ENCODE results near the gene KRT33B. TPM values are rescaled to one million over a fixed set of nuclear protein-coding genes. Genes with fewer than 3 reads are reported as not detected.

KRT33B gene
- total RNA-seq, 4 donors from 2014 or later = not detected

DNA sequence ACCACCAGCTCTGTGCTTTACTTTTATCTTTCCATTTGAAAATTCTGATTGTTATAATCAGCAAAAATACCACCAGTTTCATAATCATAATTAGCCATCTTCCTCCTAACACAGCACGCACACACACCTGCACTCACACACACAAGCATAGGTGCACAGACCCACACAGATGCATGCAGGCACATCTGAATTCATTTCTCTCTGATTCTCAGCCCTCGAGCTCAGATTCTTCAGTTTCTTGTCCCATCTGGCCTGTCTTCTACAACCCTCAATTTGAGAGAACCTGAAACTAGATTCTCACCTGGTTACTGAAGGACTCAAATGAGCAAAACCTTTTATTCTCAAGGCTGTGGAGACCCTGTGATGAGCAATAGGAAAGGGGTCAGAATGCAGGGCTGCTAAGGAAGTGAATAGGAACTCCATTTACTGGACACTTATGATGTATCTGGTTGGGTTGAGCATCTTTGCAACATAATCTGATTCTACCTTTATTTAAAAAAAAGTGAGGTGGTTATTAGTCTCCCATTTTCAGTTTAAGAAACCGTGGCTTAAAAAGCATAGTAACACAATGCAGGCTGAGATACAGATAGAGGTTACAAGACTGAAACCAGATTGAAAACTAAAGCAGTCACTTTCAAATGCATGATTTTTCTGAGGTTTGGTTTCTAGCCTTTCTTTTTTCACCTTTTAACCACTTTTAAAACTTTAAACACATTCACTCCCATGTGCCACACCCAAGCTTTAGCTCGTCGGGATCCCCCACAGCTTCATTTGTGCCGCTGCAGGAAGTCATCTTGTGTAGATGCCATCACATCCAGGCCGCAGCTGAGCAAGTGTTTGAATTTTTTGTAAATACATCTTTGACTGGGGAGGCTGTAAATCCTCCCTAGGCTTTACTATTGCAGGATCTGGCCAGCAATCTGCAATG lies 28.4 kb downstream of the KRT33B start:
- 75% methylated on average over 7 of the region's 7 CpGs for WGBS
- no peaks in the 10 kb centered on the region for H3K36me3 ChIP-seq
- DNase-seq (ENCODE audit: extremely low spot score) = no peak
- H3K4me1 ChIP-seq = peaks cover 0 to 5% (median 0%) of the 10 kb centered on the region in 4 donors
- H3K27ac ChIP-seq (replicated peaks in 1 of 4) = no peak overlapping the region
- H3K4me3 ChIP-seq = no peak overlapping the region
- intact Hi-C loops (cut with DNase I) = no loop called here
- TF ChIP-seq, protein P1, sequence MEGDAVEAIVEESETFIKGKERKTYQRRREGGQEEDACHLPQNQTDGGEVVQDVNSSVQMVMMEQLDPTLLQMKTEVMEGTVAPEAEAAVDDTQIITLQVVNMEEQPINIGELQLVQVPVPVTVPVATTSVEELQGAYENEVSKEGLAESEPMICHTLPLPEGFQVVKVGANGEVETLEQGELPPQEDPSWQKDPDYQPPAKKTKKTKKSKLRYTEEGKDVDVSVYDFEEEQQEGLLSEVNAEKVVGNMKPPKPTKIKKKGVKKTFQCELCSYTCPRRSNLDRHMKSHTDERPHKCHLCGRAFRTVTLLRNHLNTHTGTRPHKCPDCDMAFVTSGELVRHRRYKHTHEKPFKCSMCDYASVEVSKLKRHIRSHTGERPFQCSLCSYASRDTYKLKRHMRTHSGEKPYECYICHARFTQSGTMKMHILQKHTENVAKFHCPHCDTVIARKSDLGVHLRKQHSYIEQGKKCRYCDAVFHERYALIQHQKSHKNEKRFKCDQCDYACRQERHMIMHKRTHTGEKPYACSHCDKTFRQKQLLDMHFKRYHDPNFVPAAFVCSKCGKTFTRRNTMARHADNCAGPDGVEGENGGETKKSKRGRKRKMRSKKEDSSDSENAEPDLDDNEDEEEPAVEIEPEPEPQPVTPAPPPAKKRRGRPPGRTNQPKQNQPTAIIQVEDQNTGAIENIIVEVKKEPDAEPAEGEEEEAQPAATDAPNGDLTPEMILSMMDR (IDR thresholded peaks at IDR 0.05) = no peak
- TF ChIP-seq POLR2A (IDR thresholded peaks at IDR 0.05; ENCODE audit: low read depth) (no peak), POLR2AphosphoS5 (IDR thresholded peaks at IDR 0.05) (no peak), EP300 (IDR thresholded peaks at IDR 0.05) (no peak)
- peaks cover 0 to 4% (median 0%) of the 10 kb centered on the region in 4 donors for H3K9me3 ChIP-seq
- no peaks in the 10 kb centered on the region for H3K27me3 ChIP-seq

DNA sequence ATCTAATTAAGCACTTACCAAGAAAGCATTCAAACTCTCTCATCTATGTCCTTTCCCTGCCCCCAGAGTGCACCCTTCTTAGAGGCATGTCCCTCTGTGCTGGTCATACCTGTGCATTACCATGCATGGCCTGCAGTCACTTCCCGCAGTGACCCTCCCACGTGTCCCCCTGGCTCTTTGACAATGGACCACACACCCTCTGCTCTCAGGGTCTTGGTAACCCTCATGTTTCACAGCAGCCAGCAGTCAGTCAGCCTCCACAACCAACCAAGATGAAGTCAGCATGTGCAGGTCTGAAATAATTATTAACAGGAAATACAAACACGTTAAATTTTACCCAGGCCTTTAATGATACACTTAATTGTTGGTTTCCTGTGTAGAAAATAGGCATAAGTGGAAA lies 29.1 kb downstream of the KRT33B start:
- Histone ChIP-seq H3K27ac (replicated peaks in 1 of 4) (no peak overlapping the region), H3K4me1 (peaks cover 0 to 5% (median 0%) of the 10 kb centered on the region in 4 donors), H3K36me3 (no peaks in the 10 kb centered on the region), H3K27me3 (no peaks in the 10 kb centered on the region), H3K4me3 (no peak overlapping the region), H3K9me3 (peaks cover 0 to 4% (median 0%) of the 10 kb centered on the region in 4 donors)
- intact Hi-C loops (cut with DNase I) = no loop called here
- WGBS = 60% methylated on average over 3 of the region's 3 CpGs
- peak; percentile 86 for DNase-seq (ENCODE audit: extremely low spot score)
- TF ChIP-seq, protein P1 (IDR thresholded peaks at IDR 0.05) = no peak
- TF ChIP-seq POLR2A (IDR thresholded peaks at IDR 0.05; ENCODE audit: low read depth) (no peak), EP300 (IDR thresholded peaks at IDR 0.05) (no peak), POLR2AphosphoS5 (IDR thresholded peaks at IDR 0.05) (no peak)

DNA sequence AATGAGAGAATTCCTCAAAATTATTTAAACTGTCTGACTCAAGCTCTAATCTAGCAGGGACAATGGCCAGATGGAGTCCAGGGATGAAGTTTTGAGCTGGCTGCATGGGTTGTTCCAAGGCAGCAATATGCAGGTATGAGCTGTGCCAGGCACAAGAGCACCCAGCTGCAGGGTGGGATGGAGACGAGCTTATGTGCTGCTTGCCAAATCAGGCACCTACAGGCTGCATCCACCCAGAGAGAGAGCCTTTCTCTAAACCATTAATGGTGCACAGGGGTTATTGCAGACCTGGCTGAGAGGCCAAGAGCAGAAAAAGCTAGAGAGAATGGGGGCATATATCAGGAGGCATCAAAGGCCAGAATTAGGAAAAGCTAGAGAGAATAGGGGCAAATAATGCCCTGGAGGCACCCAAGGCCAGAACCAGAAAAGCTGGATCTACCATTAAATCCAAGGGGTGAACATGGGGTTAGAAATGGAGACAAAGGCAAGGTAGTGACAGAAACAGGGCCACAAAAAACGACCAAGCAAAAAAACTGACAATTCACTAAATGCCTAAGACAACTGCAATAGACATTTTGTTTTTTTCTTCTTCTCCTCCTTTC lies 29.9 kb downstream of the KRT33B start:
- peak; percentile 55 for DNase-seq (ENCODE audit: extremely low spot score)
- H3K27ac ChIP-seq (replicated peaks in 1 of 4) = no peak overlapping the region
- no peaks in the 10 kb centered on the region for H3K27me3 ChIP-seq
- H3K9me3 ChIP-seq = peaks cover 0 to 4% (median 0%) of the 10 kb centered on the region in 4 donors
- no peak overlapping the region for H3K4me3 ChIP-seq
- intact Hi-C loops (cut with DNase I) = no loop called here
- TF ChIP-seq POLR2AphosphoS5 (IDR thresholded peaks at IDR 0.05) (no peak), EP300 (IDR thresholded peaks at IDR 0.05) (no peak)
- TF ChIP-seq, protein P1 (IDR thresholded peaks at IDR 0.05) = no peak
- no peaks in the 10 kb centered on the region for H3K36me3 ChIP-seq
- WGBS = 68% methylated on average over 2 of the region's 2 CpGs
- H3K4me1 ChIP-seq = peaks cover 0 to 5% (median 0%) of the 10 kb centered on the region in 4 donors

DNA sequence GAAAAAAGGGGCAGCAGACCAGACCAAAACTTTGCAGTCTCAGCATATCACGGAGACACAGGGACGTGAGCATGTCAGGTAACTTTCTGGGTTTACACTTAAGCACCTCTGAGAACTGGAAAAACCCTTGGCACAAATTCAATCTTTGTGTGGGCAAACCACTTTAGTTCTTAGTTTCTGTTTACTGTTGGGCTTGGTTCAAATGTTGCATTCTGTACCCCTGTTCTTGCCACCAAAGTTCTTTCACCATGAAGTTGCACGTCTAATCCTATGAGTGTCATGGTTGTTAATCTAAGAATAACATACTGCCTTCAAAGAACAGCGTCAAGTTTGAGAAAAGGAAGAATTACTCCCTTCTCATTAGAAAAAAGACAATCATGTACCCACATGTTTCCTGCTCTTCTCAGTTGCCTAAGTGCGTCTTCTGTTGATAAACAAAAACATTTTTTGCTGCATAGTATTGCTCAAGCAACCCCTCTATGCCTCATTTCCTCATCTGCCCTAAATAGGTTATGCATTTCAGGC lies 30.6 kb downstream of the KRT33B start:
- no peaks in the 10 kb centered on the region for H3K27me3 ChIP-seq
- peaks cover 0 to 5% (median 0%) of the 10 kb centered on the region in 4 donors for H3K4me1 ChIP-seq
- WGBS = 62% methylated on average over 5 of the region's 5 CpGs
- intact Hi-C loops (cut with DNase I) = no loop called here
- H3K4me3 ChIP-seq = no peak overlapping the region
- peaks cover 0 to 4% (median 0%) of the 10 kb centered on the region in 4 donors for H3K9me3 ChIP-seq
- no peak for TF ChIP-seq POLR2A (IDR thresholded peaks at IDR 0.05; ENCODE audit: low read depth)
- no peak for TF ChIP-seq POLR2AphosphoS5 (IDR thresholded peaks at IDR 0.05)
- TF ChIP-seq, protein P1 (IDR thresholded peaks at IDR 0.05) = no peak
- TF ChIP-seq EP300 (IDR thresholded peaks at IDR 0.05) = no peak
- no peak overlapping the region for H3K27ac ChIP-seq (replicated peaks in 1 of 4)
- no peaks in the 10 kb centered on the region for H3K36me3 ChIP-seq
- DNase-seq (ENCODE audit: extremely low spot score) = peak; percentile 84

Measured in esophagus muscularis mucosa (tissue), 4 donors.